PC-3 (cell line): Measurements from ENCODE around the gene CHSY1. TPM values are rescaled to one million over a fixed set of nuclear protein-coding genes. Genes with fewer than 3 reads are reported as not detected.

Source experiments
- ATAC-seq: fragments of 200-7000 bp; cut with Tn5 transposase; 2 replicates; pipeline ENCODE4 v1.9.1; 2020; ENCODE audit warnings: mild to moderate bottlenecking, moderate library complexity
- BruUV-seq: library from RNA; stranded (reverse); fragments of 400-500 nt; replicated peaks from 2 replicates; lab custom pipeline; 2021; lab: Mats Ljungman, UMichigan
- CTCF ChIA-PET: fragments of 300-600 bp; sonication (Branson Sonifier 250); formaldehyde crosslinking; loops from one replicate; lab custom pipeline; 2022; ENCODE audit warnings: antibody characterized with exemption; lab: Charles Lee
- POLR2A ChIA-PET: fragments of 300-600 bp; sonication (Branson Sonifier 250); formaldehyde crosslinking; loops from one replicate; lab custom pipeline; 2022; ENCODE audit warnings: antibody characterized with exemption; ENCODE audit not compliant: unreplicated experiment; lab: Charles Lee
- DNase-seq: peaks from one replicate; pipeline ENCODE4 v3.0.0-alpha.2; 2015
- H2AFZ ChIP-seq: fragments of 300-600 bp; sonication (generic); 2 replicates; pipeline ENCODE4 v1.6.0; 2016; ENCODE audit warnings: antibody characterized with exemption, low read length
- H3F3A ChIP-seq: fragments of 300-600 bp; sonication (generic); one replicate; pipeline ENCODE4 v1.6.0; 2017; ENCODE audit warnings: antibody characterized with exemption, low read length, control low read depth, mild to moderate bottlenecking; ENCODE audit not compliant: unreplicated experiment
- H3K27ac ChIP-seq: fragments of 300-600 bp; sonication (generic); 2 replicates; pipeline ENCODE4 v1.5.1; 2016; ENCODE audit warnings: mild to moderate bottlenecking, low read length
- H3K27me3 ChIP-seq: fragments of 300-600 bp; sonication (generic); 2 replicates; pipeline ENCODE4 v1.6.1; 2016; ENCODE audit warnings: low read length, mixed read lengths
- H3K36me3 ChIP-seq: fragments of 300-600 bp; sonication (generic); 2 replicates; pipeline ENCODE4 v1.6.1; 2016; ENCODE audit warnings: low read depth, mixed run types, low read length, mixed read lengths
- H3K4me1 ChIP-seq: fragments of 300-600 bp; sonication (generic); 2 replicates; pipeline ENCODE4 v1.5.1; 2016; ENCODE audit warnings: low read length; ENCODE audit not compliant: insufficient read depth
- H3K4me2 ChIP-seq: fragments of 300-600 bp; sonication (generic); 2 replicates; pipeline ENCODE4 v1.6.0; 2016; ENCODE audit warnings: low read length
- H3K4me3 ChIP-seq: fragments of 300-600 bp; sonication (generic); 2 replicates; pipeline ENCODE4 v1.5.1; 2016; ENCODE audit warnings: mild to moderate bottlenecking, low read length, mixed read lengths
- H3K79me2 ChIP-seq: fragments of 300-600 bp; sonication (generic); 2 replicates; pipeline ENCODE4 v1.6.1; 2017; ENCODE audit warnings: low read length, mixed read lengths
- H3K9ac ChIP-seq: fragments of 300-600 bp; sonication (generic); 2 replicates; pipeline ENCODE4 v1.6.0; 2016; ENCODE audit warnings: mild to moderate bottlenecking, low read length
- H3K9me2 ChIP-seq: fragments of 300-600 bp; sonication (generic); replicated peaks from 2 replicates; pipeline ENCODE4 v1.6.1; 2016; ENCODE audit warnings: mixed run types, low read length, mixed read lengths
- H3K9me3 ChIP-seq: fragments of 300-600 bp; sonication (generic); 2 replicates; pipeline ENCODE4 v1.6.1; 2016; ENCODE audit warnings: low read length, mixed read lengths
- H4K20me1 ChIP-seq: fragments of 300-600 bp; sonication (generic); 2 replicates; pipeline ENCODE4 v1.6.1; 2016; ENCODE audit warnings: low read length, mixed read lengths
- EZH2 ChIP-seq: fragments of 300-600 bp; sonication (generic); IDR thresholded peaks from one replicate; pipeline ENCODE4 v1.6.1; 2017; ENCODE audit warnings: antibody characterized with exemption, mild to moderate bottlenecking, low read length; ENCODE audit not compliant: unreplicated experiment
- EZH2phosphoT487 ChIP-seq: fragments of 300-600 bp; sonication (generic); IDR thresholded peaks from 2 replicates; pipeline ENCODE4 v1.6.1; 2018; ENCODE audit warnings: mild to moderate bottlenecking, antibody characterized with exemption, low read length, borderline replicate concordance
- intact Hi-C: fragments of 100-400 bp; cut with micrococcal nuclease; formaldehyde crosslinking; loops from 2 replicates; pipeline ENCODE4 v1.9.0; 2023
- total RNA-seq: library from RNA; depleted of rRNA; stranded (reverse); fragments of >200 nt; gene quantifications from 2 replicates; pipeline ENCODE4 v1.2.3, GENCODE V29; 2014
- TF ChIP-seq, protein P1 (sequence below): fragments of 300-600 bp; sonication (generic); conservative IDR thresholded peaks from 2 replicates; pipeline ENCODE4 v1.5.1; 2017; ENCODE audit warnings: antibody characterized with exemption, low read depth, mild to moderate bottlenecking, low read length

CHSY1 gene
- total RNA-seq, 1 experiment from 2014 or later, result 13.8 TPM

- POLR2A ChIA-PET, result no interaction called here
- Histone ChIP-seq H3K4me3 (peak overlapping the region; percentile 46), H3K27me3 (no peaks in the 10 kb centered on the region), H3K4me2 (peak overlapping the region; percentile 70), H3K4me1 (peaks cover 20% of the 10 kb centered on the region; the same call in 1 of the 2 replicates), H3K9me3 (no peaks in the 10 kb centered on the region), H3K27ac (0 out of 2 replicates have a peak overlapping the region, but pooled peaks have one; percentile 14), H3K9me2 (no peaks in the 10 kb centered on the region), H3K36me3 (no peaks in the 10 kb centered on the region), H3K79me2 (peaks cover 86% of the 10 kb centered on the region), H3K9ac (peak overlapping the region; percentile 14; the same call in 1 of the 2 replicates), H2AFZ (peak overlapping the region; percentile 70), H3F3A (no peaks in the 10 kb centered on the region), H4K20me1 (0 out of 2 replicates have a peak, but pooled peaks cover 7% of the 10 kb centered on the region)
- BruUV-seq, result no TSS peak
- ATAC-seq (peak; percentile 73), DNase-seq (peak; percentile 29)
- intact Hi-C loops, result loop anchor here (5.0 kb wide), 1 partner anchor 63 kb away; the partner anchor contains the start of gene CHSY1
- CTCF ChIA-PET, result interaction anchor here (0.7 kb wide), 1 partner anchor 21 kb away, joined by 4 read pairs; no protein-coding TSS in a partner anchor
- TF ChIP-seq, protein P1, sequence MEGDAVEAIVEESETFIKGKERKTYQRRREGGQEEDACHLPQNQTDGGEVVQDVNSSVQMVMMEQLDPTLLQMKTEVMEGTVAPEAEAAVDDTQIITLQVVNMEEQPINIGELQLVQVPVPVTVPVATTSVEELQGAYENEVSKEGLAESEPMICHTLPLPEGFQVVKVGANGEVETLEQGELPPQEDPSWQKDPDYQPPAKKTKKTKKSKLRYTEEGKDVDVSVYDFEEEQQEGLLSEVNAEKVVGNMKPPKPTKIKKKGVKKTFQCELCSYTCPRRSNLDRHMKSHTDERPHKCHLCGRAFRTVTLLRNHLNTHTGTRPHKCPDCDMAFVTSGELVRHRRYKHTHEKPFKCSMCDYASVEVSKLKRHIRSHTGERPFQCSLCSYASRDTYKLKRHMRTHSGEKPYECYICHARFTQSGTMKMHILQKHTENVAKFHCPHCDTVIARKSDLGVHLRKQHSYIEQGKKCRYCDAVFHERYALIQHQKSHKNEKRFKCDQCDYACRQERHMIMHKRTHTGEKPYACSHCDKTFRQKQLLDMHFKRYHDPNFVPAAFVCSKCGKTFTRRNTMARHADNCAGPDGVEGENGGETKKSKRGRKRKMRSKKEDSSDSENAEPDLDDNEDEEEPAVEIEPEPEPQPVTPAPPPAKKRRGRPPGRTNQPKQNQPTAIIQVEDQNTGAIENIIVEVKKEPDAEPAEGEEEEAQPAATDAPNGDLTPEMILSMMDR, result no peak
- no peak for TF ChIP-seq EZH2
- TF ChIP-seq EZH2phosphoT487, result no peak
Observed at GRCh38 chr15:101188637-101189408, 63.0 kb downstream of the CHSY1 start.

GRCh38 chr15:101187820-101188636 is 63.8 kb downstream of the CHSY1 start:
- Histone ChIP-seq H3K27me3 (no peaks in the 10 kb centered on the region), H3K4me3 (0 out of 2 replicates have a peak overlapping the region, but pooled peaks have one; percentile 46), H3K79me2 (peaks cover 86% of the 10 kb centered on the region), H4K20me1 (0 out of 2 replicates have a peak, but pooled peaks cover 7% of the 10 kb centered on the region), H3K9me3 (no peaks in the 10 kb centered on the region), H3K4me1 (peaks cover 20% of the 10 kb centered on the region; the same call in 1 of the 2 replicates), H2AFZ (peak overlapping the region; percentile 70; the same call in 1 of the 2 replicates), H3K4me2 (peak overlapping the region; percentile 70), H3F3A (no peaks in the 10 kb centered on the region), H3K36me3 (no peaks in the 10 kb centered on the region), H3K9me2 (no peaks in the 10 kb centered on the region), H3K9ac (no peak overlapping the region), H3K27ac (no peak overlapping the region)
- DNase-seq (no peak), ATAC-seq (no peak)
- TSS peak; percentile 12 for BruUV-seq
- intact Hi-C loops, result loop anchor here (5.0 kb wide), 1 partner anchor 64 kb away; the partner anchor contains the start of gene CHSY1
- POLR2A ChIA-PET, result no interaction called here
- TF ChIP-seq EZH2 (no peak), EZH2phosphoT487 (no peak)
- TF ChIP-seq, protein P1, result no peak
- CTCF ChIA-PET, result interaction anchor here (0.7 kb wide), 1 partner anchor 20 kb away, joined by 4 read pairs; no protein-coding TSS in a partner anchor
